PC-3 (cell line): ENCODE measurements around the gene MAD1L1.

Experiments
- EZH2 ChIP-seq: fragments of 300-600 bp; sonication (generic); IDR thresholded peaks from one replicate; pipeline ENCODE4 v1.6.1; 2017; ENCODE audit warnings: antibody characterized with exemption, mild to moderate bottlenecking, low read length; ENCODE audit not compliant: unreplicated experiment
- TF ChIP-seq, protein P1 (sequence below): fragments of 300-600 bp; sonication (generic); conservative IDR thresholded peaks from 2 replicates; pipeline ENCODE4 v1.5.1; 2017; ENCODE audit warnings: antibody characterized with exemption, low read depth, mild to moderate bottlenecking, low read length

DNA sequence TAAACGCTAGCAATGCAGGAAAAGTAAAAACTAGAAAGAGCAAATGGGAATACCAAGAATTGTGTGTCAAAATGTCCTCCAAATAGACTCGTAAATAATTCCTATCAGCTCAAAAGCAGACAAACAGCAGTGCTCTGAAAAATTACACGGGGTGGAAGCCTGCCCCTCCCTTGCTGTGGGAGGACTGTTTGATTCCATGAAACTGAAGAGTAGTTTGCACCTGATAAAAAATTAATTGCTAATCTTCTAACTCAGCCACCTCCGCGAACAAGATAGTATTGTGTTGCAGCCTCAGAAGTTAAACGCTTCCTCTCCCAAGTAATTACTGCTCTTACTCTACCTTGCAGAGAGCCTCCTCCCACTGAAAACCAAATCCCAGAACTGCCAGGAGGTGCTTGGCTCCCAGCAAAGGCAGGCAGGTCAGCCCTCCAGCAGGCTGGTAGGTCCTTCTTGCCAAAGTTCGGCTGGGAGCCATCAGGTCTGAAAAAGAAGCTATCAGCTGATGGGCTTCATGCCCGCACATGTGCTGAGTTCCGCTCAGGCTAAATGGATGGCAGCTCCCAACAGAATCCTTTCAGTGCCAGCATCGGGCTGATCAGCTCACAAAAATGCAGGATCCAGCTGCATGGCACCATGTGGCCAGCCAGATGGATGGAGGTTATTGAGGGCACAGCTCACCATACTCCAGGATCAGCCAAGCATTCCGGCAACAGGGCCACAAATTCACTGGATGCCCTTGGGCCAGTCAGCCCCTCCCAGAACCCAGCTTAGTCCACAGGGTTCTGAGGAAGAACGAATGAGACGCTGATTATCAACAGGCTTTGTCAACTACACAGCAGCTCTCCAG lies 37.1 kb downstream of the MAD1L1 start:
- TF ChIP-seq, protein P1, sequence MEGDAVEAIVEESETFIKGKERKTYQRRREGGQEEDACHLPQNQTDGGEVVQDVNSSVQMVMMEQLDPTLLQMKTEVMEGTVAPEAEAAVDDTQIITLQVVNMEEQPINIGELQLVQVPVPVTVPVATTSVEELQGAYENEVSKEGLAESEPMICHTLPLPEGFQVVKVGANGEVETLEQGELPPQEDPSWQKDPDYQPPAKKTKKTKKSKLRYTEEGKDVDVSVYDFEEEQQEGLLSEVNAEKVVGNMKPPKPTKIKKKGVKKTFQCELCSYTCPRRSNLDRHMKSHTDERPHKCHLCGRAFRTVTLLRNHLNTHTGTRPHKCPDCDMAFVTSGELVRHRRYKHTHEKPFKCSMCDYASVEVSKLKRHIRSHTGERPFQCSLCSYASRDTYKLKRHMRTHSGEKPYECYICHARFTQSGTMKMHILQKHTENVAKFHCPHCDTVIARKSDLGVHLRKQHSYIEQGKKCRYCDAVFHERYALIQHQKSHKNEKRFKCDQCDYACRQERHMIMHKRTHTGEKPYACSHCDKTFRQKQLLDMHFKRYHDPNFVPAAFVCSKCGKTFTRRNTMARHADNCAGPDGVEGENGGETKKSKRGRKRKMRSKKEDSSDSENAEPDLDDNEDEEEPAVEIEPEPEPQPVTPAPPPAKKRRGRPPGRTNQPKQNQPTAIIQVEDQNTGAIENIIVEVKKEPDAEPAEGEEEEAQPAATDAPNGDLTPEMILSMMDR = no peak
- TF ChIP-seq EZH2 = no peak
